HG03103 (cell line): ENCODE data around the gene UBTD2.
A peak's percentile ranks its signal among the peaks of the same experiment; 100 is the strongest.
"Not testable (repeated sequence)": the region's sequence is repeated elsewhere in the genome, so short reads cannot be mapped to it uniquely, and the experiment has no call there.

Experiments used
- ATAC-seq: cut with Tn5 transposase; IDR thresholded peaks from one replicate; pipeline ENCODE4 v1.9.1; 2021; ENCODE audit warnings: low read depth; ENCODE audit not compliant: unreplicated experiment

Gene UBTD2

DNA sequence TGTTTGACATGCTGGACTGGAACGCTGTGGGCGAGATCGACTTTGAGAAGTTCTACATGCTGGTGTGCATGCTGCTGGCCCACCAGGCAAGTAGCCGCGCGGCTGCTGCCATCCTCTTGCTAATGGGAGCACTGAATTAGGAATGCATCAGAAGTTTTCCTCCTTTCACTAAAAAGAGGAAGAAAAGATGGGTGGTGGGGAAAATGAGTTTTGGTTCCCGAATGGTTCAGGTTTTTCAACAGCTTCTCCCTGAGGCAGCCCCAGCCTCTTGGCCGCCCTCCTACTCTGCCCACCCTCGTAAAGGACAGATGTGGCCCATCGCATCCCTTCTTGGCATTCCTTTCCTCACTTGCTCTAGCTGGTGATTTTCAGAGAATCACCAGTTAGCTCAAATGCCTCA is 84.1 kb downstream of the UBTD2 start:
- ATAC-seq = no peak

DNA sequence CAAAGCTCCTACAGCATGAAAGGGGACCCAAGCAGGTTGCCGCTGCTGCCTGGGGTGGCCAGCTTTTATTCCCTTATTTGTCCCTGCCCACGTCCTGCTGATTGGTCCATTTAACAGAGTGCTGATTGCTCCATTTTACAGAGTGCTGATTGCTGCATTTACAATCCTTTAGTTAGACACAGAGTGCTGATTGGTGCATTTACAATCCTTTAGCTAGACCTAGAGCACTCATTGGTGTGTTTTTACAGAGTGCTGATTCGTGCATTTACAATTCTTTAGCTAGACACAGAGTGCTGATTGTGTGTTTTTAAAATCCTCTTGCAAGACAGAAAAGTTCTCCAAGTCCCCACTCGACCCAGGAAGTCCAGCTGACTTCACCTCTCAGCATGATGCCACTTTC is 85.8 kb downstream of the UBTD2 start:
- not testable (repeated sequence) for ATAC-seq

DNA sequence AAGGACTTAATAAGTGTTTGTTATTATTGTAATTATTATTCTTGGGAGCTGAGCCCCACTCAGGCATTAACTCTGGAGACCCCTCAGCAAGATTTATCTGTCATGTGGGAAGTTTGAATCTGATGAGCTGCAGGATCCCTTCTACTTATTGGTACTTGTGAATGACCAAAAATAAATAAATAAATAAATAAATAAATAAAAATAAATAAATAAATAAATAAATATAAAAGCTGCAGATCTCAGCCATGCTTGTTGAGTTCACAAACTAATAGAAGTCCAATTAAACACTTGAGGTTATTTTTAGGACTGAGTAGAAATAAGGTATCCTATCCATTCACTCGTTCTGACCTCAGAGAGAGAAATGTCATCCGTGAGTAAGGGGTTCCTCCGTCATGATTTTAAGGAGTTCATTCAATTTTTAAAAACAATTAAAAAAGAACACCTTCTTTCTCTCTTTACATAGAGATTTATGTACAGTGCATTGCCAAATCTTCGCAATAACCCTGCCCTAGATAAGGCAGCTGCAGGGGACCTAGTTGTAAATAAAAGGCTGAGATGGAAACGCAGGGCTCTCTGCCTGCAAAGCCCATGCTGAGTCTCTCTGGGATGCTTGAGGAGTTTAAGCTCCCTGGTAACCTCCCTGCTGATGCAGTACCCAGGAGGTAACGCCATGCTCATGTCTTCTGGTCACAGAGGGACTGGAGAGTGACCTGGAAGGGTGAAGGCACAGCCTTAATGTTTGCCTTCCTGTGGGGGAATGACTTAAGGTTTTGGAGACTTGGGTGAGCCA is 88.4 kb downstream of the UBTD2 start:
- no peak for ATAC-seq

DNA sequence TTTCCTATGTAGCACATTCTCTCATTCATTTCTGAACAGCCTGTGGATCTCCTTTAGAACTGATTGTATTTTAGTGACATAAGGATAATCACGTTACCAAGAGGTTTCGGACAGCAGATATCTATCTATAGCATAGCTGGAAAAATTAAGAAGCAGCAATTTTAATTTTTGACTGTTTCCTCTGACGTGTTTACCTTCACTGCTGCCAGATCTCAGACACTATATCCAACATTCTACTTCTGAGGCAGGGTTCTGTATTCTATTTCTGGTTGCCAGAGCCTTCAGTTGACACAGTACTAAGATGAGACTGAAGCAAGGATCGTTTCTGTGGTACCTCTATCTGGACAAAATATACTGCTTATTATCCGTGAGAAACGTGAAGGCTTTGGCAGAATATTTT is 89.7 kb downstream of the UBTD2 start, which contains the start of gene EFCAB9:
Gene EFCAB9 (plus strand): TSS at position 301 of the 400 bp plus-strand sequence. CDS start 1 bp downstream, at position 302.
- ATAC-seq = no peak

DNA sequence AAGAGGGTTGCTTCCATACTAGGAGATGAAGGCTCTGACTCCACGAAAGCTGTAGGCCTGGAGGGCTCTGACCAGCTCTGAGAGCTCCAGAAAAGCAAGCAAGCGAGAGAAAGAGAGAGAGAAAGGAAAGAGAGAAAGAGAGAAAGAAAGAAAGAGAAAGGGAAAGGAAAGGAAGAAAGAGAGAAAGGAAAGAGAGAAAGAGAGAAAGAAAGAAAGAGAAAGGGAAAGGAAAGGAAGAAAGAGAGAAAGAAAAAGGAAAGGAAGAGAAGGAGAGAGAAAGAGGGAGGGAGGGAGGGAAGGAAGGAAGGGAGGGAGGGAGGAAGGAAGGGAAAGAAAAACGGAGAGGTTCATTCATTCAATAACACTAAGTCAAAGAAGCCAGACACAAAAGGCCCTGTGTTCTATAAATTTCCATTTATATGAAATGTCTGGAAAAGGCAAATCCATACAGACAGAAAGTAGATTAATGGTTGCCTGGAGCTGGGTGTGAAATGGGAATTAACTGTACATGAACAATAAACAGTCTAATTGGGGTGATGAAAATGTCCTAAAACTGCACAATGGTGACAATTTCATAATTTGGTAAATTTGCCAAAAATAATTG is 93.8 kb downstream of the UBTD2 start:
- ATAC-seq = no peak

DNA sequence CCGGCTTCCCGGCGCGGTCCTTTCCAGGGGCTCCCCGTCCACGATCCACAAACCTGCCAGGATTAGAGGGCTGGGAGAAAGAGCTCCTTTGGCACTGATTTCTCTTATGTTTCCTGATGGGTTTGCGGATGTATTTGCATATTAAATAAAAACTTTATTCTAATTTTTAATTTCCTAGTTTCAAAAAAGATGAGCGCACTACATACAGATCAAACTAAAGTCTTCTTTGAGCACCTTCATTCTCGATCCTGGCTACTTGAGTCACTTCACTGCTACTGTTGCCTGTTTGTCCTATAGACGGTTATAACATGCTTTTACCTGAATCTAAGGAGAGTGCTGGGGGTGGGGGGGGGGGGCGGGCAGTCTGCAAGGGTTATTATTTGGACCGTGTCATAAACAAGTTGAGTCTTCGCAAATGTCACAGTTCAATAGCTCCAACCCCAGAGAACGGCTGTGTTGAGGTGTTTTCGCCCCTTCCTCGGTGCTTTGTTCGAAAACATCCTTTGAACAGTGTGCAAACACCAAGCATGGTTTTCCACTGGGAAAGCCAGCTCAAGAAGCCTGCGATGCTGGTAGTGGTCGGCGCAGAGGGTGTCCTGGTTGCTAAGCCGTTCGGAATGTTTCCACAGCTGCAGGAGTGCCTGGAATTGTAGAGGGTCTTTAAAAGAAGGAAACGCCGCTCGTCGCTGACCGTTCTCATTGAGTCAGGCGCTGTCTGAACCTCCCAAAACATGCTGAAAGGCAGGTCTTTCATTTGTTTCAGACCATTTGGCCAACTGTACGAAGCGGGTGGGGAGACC is 94.5 kb downstream of the UBTD2 start:
- ATAC-seq = no peak

DNA sequence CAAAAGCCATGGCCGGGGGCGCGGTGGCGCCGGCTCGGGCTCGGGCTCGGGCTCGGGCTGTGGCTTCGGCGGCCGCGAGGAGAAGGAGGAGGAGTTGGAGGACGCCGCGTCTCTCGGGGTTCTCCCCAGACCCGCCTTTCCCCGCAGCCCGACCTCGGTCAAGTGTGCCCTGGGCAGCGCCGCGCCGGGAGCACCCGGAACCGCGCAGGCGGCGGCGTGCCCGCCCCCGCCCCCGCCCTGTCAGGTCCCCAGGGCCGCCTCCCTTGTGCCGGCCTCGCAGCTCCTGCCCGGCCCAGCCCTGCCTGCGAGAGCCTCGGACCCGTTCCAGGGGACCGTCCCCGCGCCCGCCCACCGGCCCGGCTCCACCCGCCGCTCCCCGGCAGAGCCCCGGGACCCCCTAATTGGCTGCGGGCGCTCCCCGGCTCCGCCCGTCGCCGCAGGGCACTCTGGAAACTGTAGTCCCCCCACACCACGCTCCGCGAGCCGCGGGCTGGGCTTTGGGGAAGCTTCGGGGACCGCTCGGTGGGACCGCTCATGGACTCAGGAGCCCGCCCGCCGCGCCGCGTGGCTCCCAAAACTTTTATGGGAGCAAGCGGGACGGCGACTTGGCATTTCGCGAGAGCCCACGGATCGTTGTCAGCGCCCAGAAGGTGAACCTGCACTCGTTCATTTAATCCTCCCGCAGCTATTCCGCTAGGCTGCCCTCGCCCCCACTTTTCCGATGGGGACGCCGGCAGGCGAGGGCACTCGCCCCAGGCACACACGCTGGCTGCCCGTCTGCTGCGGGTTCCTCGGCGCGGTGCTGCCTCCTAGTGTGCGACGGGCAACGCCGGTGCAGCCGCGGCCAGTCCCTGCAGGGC is 95.3 kb downstream of the UBTD2 start, which contains the start of gene STK10:
Gene STK10 (minus strand): TSS at position 192 of the 860 bp plus-strand sequence. CDS start 182 bp downstream, at position 10.
- ATAC-seq = peak; percentile 63

DNA sequence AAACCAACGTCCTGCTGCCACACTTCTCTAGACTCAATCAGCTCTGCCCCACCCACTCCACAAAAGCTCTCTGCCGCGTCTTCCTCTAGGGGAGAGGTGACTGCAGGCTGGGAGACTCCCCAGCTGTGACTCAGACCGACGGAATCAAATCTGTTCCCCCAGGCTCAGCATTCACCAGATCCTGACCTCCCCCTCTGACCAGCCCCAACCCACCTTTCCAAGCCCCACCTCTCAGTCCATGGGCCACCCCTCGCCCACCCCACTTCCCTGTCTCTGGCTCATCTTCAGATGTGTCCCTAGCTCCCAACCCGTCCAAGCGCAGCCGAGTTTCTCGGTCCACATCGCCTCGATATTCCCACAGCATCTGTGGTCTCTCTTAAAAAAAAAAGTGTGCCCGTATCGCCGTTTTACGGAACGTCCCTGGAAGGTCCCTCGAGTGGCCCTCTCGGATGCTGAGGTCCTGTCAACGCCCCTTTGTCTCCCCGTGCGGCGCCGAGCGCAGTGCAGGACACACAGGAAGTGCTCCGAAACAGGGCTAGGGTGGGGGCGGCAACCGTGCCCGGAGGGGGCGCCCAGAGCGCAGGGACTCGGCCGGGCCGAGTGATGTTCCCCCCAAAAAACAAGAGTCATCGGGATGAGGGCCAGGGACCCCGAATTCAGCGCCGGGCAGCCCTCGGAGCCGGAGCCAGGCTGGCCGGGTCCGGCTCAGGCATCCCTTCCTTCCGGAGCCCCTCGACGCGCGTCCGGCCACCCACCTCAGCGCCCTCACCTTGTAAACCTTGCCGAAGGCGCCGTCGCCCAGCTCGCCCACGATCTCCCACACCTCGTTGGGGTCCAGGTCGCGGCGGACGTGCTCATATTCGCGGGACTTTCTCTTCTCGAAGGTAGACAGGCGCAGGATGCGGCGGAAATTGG is 96.2 kb downstream of the UBTD2 start:
- peak; percentile 1 for ATAC-seq

DNA sequence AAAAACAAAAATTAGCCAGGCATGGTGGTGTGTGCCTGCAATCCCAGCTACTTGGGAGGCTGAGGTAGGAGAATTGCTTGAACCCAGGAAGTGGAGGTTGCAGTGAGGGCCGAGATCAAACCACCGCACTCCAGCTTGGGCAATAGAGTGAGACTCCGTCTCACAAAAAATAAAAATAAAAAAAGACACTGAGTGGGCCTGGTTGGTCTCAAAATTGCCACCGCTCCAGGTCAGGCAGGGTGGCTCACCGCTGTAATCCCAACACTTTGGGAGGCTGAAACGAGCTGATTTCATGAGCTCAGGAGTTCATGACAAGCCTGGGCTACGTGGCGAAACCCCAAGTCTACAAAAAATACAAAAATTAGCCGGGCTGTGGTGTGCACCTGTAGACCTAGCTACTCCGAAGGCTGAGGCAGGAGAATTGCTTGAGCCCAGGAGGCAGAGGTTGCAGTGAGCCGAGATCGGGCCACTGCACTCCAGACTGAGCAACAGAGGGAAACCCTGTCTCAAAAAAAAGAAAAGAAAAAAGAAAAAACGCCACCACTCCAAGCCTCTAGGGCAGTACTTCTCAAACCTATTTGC is 97.4 kb downstream of the UBTD2 start:
- ATAC-seq = no peak

DNA sequence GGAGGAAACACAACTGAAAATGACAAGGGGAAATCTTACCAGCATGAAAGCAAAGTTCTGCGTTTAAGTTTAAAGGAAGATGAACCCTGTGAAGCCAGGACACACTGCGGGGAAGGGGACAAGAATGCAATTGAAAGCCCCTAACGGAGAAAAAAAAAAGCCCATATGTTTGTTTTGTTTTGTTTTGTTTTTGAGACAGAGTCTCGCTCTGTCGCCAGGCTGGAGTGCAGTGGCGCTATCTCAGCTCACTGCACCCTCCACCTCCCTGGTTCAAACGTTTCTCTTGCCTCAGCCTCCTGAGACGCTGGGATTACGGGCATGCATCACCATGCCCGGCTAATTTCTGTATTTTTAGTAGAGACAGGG is 98.5 kb downstream of the UBTD2 start:
- ATAC-seq = no peak

DNA sequence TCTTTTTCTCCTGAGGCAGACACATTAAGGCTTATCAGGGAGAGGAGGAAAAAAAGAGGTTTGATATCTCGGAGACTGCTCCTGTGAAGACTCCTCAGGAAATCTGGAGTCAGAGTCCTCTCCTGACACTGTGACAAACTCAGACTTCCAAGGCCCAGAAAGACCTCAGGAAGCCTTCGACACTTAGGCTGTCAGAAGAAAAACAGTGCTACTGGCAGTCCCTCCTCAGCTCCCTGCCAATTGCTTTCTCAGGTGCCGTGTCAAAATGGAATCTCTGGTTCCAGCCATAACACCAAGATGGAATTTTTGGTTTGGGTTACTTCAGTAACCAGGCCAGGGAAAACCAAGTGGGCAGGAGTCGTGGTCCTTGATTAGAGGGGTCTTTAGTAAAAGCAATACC is 99.7 kb downstream of the UBTD2 start:
- no peak for ATAC-seq

DNA sequence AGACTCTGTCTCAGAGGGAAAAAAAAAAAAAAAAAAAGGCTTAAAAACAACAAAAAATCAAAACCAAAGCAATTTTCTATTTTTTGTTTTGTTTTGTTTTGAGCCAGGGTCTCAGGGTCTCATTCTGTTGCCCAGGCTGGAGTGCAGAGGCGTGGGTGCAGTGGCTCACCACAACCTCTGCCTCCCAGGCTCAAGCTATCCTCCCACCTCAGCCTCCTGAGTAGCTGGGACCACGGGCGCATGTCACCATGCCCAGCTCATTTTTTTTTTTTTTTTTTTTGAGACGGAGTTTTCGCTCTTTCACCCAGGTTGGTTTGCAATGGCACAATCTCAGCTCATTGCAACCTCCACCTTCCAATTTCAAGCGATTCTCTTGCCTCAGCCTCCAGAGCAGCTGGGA is 101.3 kb downstream of the UBTD2 start:
- no peak for ATAC-seq

DNA sequence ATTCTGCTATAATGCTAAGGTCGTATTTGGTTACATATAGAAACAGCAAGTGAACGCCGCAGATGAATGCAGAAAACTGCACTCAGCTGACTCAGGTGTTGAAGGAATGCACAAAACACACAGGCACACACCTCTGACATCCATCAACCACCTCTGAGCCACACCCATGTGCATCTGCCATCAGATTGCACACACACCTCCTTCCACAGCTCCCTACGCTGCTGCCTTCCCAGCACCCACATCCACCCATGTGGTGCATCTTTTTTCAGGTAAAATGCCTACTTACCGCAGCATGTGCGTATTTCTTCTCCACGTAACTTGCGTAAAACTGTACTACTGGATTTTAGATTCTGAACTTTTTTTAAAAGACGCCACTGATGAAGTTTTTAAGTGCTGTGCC is 102.6 kb downstream of the UBTD2 start:
- ATAC-seq = no peak

DNA sequence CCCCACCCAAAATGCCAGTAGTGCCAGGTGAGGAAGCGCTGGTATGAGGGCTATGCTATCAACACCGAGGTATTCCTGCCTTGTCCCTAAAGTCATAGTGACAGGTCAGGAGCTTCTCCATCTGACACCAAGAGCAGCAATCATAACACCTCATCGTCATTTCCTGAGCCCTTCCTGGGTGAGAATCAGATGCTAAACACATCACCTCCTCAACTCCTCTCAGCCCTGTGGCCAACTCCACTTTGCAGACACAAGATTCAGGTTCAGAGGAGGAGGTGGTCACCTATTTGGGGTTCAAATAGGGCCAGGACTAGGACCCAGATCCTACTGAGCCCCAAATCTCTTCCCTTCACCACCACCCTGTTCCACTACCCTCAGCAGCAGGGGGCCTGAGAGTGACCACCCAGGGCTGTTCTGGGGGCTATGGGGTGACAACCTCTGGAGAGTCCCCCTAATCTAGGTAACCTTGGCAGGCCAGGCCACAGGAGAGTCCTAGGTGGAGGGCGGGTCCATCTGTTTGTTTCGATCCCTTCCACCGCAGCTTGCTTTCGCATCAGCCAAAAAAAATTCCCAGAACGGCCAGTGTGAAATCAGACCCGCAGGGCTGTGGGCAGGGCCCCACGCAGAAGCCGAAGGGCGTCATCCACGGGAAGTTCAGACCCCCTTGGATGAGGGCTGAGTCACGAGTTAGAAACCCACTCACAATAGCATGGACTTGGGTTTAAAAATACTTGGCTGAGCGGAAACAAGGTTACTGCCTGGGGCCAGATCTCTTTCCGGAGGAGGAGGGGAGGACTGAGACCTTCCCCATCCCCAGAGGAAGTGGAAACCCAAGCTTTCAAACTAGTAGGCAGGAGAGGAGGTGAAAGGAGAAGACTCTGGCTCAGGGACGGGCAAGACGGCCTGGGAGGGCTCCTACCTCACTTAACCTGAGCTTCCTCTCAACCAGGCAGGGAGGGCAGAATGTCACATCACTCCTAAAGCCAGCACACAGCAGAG is 104.3 kb downstream of the UBTD2 start:
- peak; percentile 35 for ATAC-seq

DNA sequence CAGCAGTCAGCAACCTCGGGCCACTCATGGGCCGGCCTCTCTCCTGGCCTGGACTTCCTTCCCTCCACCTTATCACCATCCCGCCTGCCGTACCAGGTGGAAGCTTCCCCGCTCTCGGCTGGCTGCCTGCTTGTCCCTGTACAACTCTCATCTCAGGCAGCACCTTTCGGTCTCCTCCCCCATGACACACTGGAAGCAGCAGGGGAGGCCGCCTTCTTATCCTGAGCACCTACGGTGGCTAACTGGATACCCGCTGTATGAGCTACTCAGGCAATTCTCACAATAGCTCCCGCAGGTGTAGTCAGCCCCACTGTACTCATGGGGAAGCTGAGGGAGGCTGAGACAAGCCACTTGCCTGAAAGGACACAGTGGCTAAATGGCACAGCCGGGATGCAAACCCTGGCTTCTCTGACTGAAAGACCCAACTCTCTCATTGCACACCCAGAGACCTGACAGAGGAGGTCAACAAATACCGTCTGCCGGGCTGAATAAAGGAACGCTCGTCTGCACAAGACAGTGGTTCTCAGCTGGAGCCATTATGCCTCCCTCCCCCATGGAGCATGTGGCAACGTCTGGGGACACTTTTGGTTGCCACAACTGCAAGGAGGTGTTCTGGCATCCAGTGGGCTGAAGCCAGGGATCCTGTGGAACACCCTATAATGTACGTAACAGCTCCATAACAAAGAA is 105.1 kb downstream of the UBTD2 start:
- no peak for ATAC-seq

DNA sequence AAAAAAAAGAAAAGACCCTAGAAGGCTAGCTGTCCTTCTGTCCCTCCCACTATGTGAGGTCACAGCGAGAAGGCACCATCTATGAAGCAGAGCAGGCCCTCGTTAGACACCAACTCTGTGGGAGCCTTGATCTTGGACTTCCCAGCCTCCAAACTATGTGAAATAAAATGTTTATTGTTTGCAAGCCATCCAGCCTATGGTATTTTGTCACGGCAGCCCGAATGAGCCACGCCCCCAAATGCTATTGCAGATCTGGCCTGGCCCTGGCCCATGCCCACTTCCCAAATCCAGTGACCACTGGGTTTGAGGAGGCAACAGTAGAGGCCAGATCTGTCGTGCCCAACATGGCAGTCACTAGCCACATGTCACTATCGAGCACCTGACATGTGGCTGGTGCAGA is 106.4 kb downstream of the UBTD2 start:
- ATAC-seq = no peak

DNA sequence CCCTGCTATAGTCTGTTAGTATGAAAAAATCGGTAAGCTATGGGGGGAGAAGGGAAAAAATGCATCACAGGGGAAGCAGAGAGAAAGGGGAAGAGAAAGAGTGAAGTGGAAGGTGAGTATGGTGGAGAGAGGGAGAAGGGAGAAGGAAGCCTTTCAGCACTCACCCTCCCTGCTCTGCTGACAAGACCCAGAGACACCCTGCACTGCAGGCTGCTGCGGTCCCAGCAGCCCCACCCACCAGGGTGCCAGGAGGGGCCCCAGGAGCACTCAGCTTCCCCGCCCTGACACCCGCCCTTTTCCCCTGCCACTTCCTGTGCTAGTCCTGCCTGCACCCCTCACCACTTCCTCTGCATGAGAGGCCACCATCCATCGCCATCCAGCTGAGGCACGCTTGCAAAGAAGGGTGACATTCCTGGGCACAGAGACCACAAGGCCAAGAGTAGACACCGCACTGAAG is 108.3 kb downstream of the UBTD2 start:
- peak; percentile 49 for ATAC-seq
